Neutrophil (primary cell): ENCODE measurements around the gene ATP2A3.

Experiments
- H3K27ac ChIP-seq: fragments of 200-600 bp; sonication (generic); 2 replicates; pipeline ENCODE4 v1.5.1; 2016; ENCODE audit warnings: mild to moderate bottlenecking, moderate library complexity
- H3K27me3 ChIP-seq: fragments of 200-600 bp; sonication (generic); 2 replicates; pipeline ENCODE4 v1.6.0; 2016; ENCODE audit warnings: mild to moderate bottlenecking
- H3K36me3 ChIP-seq: fragments of 200-600 bp; sonication (generic); 2 replicates; pipeline ENCODE4 v1.5.1; 2017
- H3K4me1 ChIP-seq, 2 experiments: fragments of 200-600 bp in 1 of 2; sonication (generic) in 1 of 2; 1 replicate in 1 of 2; 2 replicates in 1 of 2; pipeline versions ENCODE4 v1.5.1 to v1.6.1; 2013 to 2016; ENCODE audit warnings: low read depth in 1 of 2, low read length in 1 of 2, mild to moderate bottlenecking in 1 of 2, moderate library complexity in 1 of 2; ENCODE audit not compliant: control insufficient read depth in 1 of 2, insufficient read depth in 1 of 2
- H3K4me3 ChIP-seq, 2 experiments: fragments of 200-600 bp in 1 of 2; sonication (generic) in 1 of 2; 1 replicate in 1 of 2; 2 replicates in 1 of 2; pipeline ENCODE4 v1.5.1; 2013 to 2016; ENCODE audit warnings: low read depth in 1 of 2, low read length in 1 of 2, mild to moderate bottlenecking in 1 of 2, moderate library complexity in 1 of 2
- H3K9me3 ChIP-seq: fragments of 200-600 bp; sonication (generic); 2 replicates; pipeline ENCODE4 v1.5.1; 2016
- TF ChIP-seq, protein P1 (sequence below): fragments of 200-600 bp; sonication (generic); IDR thresholded peaks from 2 replicates; pipeline ENCODE4 v1.5.1; 2016; ENCODE audit warnings: antibody characterized with exemption

ATP2A3 gene

DNA sequence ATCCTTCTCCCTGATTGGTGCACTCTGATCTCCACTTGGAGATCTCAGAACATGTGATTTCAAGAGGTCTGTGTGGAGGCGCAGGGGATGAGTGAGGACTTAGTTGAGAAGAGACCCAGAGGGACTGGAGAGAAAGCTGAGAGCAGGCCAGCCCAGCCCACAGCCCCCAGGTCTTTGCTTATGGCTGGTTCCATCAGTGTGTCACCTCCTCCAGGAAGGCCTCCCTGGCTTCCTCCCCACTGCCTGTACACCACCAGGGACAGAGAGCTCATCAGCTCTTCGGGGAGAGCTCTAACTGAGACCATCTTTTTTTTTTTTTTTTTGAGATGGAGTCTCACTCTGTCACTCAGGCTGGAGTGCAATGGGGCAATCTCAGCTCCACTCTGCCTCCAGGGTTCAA is 51.4 kb downstream of the ATP2A3 start:
- H3K27ac ChIP-seq, result peak overlapping the region; percentile 99
- no peaks in the 10 kb centered on the region for H3K9me3 ChIP-seq
- H3K4me1 ChIP-seq, result peaks cover 59 to 67% of the 10 kb centered on the region in 2 experiments
- H3K36me3 ChIP-seq, result peaks cover 28% of the 10 kb centered on the region
- H3K4me3 ChIP-seq, result no peak overlapping the region
- no peaks in the 10 kb centered on the region for H3K27me3 ChIP-seq
- TF ChIP-seq, protein P1, sequence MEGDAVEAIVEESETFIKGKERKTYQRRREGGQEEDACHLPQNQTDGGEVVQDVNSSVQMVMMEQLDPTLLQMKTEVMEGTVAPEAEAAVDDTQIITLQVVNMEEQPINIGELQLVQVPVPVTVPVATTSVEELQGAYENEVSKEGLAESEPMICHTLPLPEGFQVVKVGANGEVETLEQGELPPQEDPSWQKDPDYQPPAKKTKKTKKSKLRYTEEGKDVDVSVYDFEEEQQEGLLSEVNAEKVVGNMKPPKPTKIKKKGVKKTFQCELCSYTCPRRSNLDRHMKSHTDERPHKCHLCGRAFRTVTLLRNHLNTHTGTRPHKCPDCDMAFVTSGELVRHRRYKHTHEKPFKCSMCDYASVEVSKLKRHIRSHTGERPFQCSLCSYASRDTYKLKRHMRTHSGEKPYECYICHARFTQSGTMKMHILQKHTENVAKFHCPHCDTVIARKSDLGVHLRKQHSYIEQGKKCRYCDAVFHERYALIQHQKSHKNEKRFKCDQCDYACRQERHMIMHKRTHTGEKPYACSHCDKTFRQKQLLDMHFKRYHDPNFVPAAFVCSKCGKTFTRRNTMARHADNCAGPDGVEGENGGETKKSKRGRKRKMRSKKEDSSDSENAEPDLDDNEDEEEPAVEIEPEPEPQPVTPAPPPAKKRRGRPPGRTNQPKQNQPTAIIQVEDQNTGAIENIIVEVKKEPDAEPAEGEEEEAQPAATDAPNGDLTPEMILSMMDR, result no peak

DNA sequence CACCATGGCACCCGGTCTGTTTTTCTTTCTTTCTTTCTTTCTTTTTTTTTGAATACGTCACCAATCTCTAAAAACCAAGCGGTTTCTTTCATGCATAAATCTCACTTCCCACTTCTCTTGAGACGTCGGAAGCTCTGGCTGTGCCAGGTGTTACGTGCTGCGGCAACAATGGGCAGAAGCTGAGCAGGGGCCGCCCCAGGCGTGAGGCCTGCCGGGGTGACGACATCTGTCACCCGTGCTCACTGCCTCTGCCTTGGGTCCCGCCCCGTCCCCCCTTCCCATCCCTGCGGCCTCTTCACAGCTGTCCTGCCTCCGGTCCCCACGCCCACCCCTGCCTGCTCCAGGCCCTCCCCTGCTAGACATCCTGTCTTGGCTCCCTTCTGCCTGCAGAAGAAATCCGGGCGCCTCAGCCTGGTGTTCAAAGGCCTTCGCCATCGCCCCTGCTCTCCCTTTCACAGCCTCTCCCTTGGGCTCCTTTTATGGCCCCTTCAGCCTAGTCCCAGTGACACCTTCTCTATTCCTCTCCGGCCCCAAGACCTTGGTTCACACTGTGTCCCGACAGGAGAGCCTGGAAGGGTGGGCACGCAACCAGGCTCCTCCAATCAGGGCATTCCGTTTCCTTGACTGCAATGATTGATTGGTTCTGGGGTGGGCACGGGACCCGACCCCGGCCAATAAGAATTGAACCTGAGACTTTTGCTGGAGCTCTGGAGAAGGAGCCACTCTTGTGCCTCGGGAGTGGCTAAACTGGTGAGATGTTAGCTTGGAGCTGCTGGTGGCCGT is 52.8 kb downstream of the ATP2A3 start:
- H3K27ac ChIP-seq, result peak overlapping the region; percentile 99
- H3K27me3 ChIP-seq, result no peaks in the 10 kb centered on the region
- H3K4me3 ChIP-seq, result peak overlapping the region; percentile 17 to 35
- TF ChIP-seq, protein P1, result no peak
- peaks cover 40% of the 10 kb centered on the region for H3K36me3 ChIP-seq
- no peaks in the 10 kb centered on the region for H3K9me3 ChIP-seq
- peaks cover 46 to 59% of the 10 kb centered on the region in 2 experiments for H3K4me1 ChIP-seq

DNA sequence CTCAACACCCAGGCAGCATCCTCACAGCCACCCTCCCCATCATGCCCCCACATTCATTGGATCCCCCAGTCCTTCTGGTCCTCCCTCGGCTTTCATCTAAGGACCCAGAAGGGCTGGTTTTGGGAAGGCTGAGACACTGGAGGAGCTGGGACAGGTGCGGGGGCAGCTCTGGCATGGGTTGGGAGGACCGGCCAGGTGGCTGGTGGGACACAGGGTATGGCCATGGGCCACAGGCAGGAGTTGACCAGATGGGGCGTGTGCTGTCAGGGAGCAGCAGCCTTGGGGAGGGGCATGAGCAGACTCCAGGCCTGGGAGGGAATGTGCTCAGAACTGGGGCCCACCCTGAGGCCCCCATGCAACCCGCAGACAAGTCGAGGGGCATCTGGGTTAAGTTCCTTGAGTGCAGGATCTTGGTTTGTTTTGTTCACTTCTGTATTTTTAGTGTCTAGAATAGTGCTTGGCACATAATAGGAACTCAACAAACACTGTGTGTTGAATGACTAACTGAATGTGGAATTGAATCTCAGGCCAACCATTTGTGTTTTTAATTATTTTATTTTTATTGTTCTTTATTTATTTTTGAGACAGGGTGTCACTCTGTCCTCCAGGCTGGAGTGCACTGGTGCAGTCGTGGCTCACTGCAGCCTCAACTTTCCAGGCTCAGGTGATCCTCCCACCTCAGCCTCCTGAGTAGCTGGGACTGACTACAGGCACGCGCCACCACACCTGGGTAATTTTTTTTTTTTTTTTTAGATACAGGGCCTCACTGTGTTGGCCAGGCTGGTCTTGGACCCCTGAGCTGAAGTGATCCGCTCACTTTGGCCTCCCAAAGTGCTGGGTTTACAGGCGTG is 53.6 kb downstream of the ATP2A3 start:
- H3K36me3 ChIP-seq, result peaks cover 47% of the 10 kb centered on the region
- H3K27ac ChIP-seq, result peak overlapping the region; percentile 99
- no peaks in the 10 kb centered on the region for H3K9me3 ChIP-seq
- peaks cover 45 to 55% of the 10 kb centered on the region in 2 experiments for H3K4me1 ChIP-seq
- peak overlapping the region; percentile 17 to 35 for H3K4me3 ChIP-seq
- H3K27me3 ChIP-seq, result no peaks in the 10 kb centered on the region
- TF ChIP-seq, protein P1, result no peak

DNA sequence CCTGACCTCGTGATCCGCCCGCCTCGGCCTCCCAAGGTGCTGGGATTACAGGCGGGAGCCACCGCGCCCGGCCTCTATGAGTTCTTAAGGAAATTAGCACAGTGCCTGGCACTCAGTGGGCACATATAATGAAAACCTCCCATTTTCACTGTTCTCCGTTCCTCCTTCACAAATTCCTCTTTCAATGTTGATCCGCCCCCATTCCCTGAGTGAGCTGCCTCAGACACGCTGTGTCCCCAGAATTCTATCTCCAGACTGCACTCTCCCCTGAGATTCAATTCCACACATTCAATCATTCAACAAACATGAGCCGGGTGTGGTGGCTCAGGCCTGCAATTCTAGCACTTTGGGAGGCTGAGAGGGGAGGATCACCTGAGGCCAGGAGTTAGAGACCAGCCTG is 55.0 kb downstream of the ATP2A3 start:
- Histone ChIP-seq H3K27ac (no peak overlapping the region), H3K4me1 (peaks cover 41 to 42% of the 10 kb centered on the region in 2 experiments), H3K9me3 (no peaks in the 10 kb centered on the region), H3K36me3 (peaks cover 60% of the 10 kb centered on the region), H3K27me3 (no peaks in the 10 kb centered on the region), H3K4me3 (no peak overlapping the region)
- TF ChIP-seq, protein P1, result no peak

DNA sequence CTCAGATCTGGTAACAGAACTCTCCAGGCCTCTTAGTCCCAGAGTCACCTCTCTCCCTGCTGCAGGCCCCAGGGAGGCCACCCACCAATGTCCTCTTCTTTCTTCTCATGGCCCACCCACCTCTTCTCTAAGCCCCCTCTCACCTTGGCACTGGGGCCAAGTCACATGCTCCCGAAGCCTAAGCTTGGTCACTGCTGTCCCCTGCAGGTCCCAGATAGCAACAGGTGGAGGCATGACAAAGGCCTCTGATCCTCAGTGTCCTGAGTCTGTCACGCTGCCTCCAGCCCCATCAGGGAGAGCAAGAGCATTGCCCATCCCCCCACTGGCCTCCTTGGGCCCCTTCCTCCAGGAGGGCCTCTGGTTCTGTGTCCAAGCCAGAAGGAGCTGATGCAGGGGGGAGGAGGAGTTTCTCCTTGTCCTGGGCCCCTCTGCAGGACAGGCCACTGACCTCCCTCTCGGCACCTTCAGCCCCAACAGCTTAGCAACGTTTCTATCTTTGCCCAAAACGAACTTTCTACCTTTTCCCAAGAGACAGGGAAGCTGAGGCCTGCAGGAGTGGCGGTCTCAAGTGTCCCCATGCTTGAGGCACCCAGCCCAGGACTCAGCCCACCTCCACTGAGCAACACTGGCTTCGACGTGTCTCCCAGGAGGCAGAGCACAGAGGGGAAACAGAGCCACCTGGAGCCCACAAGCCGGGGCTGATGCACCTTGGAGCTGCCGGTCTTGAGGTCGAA is 56.6 kb downstream of the ATP2A3 start:
- Histone ChIP-seq H3K4me3 (no peak overlapping the region), H3K27me3 (no peaks in the 10 kb centered on the region), H3K27ac (peak overlapping the region; percentile 41), H3K9me3 (no peaks in the 10 kb centered on the region), H3K36me3 (peaks cover 66% of the 10 kb centered on the region), H3K4me1 (peaks cover 25 to 26% of the 10 kb centered on the region in 2 experiments)
- TF ChIP-seq, protein P1, result no peak
